ENCODE results near the gene C2CD4D.

Gene C2CD4D

GRCh38 chr1:151833172-151833900 is 6.3 kb downstream of the C2CD4D start:
- Histone ChIP-seq H3K27me3 (replicated peaks; ENCODE audit: insufficient read depth, low read length) (no peaks in the 10 kb centered on the region), H3K4me2 (ENCODE audit: low read depth, low read length) (no peak overlapping the region), H3K79me2 (ENCODE audit: low read length) (no peaks in the 10 kb centered on the region), H3K9me3 (replicated peaks; ENCODE audit: insufficient read depth, low read length) (no peaks in the 10 kb centered on the region), H3F3A (ENCODE audit: insufficient read depth, low read length) (peaks cover 12% of the 10 kb centered on the region), H3K4me1 (ENCODE audit: low read length) (peaks cover 54% of the 10 kb centered on the region), H3K4me3 (ENCODE audit: low read length) (no peak overlapping the region), H3K27ac (ENCODE audit: low read length) (no peak overlapping the region), H3K9ac (ENCODE audit: low read length) (no peak overlapping the region), H3K36me3 (replicated peaks; ENCODE audit: insufficient read depth, low read length) (no peaks in the 10 kb centered on the region), H4K20me1 (ENCODE audit: insufficient read depth, low read length) (no peaks in the 10 kb centered on the region), H3K9me2 (replicated peaks; ENCODE audit: insufficient read depth, low read length) (no peaks in the 10 kb centered on the region), H2AFZ (ENCODE audit: low read length) (no peak overlapping the region)
- no peak for DNase-seq
- TF ChIP-seq EZH2phosphoT487 (IDR thresholded peaks at IDR 0.05; ENCODE audit: low read length), result no peak
- TF ChIP-seq, protein P1, sequence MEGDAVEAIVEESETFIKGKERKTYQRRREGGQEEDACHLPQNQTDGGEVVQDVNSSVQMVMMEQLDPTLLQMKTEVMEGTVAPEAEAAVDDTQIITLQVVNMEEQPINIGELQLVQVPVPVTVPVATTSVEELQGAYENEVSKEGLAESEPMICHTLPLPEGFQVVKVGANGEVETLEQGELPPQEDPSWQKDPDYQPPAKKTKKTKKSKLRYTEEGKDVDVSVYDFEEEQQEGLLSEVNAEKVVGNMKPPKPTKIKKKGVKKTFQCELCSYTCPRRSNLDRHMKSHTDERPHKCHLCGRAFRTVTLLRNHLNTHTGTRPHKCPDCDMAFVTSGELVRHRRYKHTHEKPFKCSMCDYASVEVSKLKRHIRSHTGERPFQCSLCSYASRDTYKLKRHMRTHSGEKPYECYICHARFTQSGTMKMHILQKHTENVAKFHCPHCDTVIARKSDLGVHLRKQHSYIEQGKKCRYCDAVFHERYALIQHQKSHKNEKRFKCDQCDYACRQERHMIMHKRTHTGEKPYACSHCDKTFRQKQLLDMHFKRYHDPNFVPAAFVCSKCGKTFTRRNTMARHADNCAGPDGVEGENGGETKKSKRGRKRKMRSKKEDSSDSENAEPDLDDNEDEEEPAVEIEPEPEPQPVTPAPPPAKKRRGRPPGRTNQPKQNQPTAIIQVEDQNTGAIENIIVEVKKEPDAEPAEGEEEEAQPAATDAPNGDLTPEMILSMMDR (IDR thresholded peaks at IDR 0.05; ENCODE audit: low read length), result no peak
- no peak for TF ChIP-seq EZH2 (optimal IDR thresholded peaks at IDR 0.05; ENCODE audit: low read depth, low read length)

DNA sequence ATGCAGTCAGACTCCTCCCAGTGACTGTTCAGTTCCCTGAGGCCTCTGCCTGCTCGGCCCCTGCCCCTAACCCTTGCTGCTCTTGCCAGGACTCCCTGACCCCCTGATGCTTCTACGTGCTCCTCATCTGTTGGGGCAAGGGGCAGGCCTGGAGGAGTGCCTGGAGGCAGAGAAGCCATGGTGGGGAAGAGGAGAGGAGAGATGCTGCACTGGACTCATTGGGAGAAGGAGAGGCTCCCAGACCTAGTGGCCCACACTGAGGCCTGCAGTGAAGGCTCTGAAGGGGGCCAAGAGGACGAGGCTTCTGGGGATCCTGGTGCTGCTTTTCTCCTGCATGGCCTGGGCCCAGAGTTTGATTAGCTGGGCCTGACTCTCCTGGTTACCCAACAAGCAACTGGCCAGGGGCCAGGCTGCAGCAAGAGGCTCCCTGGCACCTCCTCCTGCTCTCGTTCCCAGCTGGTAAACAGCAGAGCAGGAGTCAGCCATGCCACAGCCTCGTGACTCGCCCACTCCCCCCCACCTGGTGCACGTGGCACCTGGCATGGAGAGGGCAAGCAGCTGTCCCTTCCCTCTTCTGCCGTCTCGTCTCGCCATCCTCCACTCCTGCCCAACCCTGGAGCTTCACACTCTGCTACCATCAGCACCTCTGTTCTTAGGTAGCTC is 7.2 kb downstream of the C2CD4D start:
- Histone ChIP-seq H4K20me1 (ENCODE audit: insufficient read depth, low read length) (no peaks in the 10 kb centered on the region), H3F3A (ENCODE audit: insufficient read depth, low read length) (peaks cover 7% of the 10 kb centered on the region), H3K27me3 (replicated peaks; ENCODE audit: insufficient read depth, low read length) (no peaks in the 10 kb centered on the region), H3K27ac (ENCODE audit: low read length) (no peak overlapping the region), H2AFZ (ENCODE audit: low read length) (no peak overlapping the region), H3K9ac (ENCODE audit: low read length) (no peak overlapping the region), H3K36me3 (replicated peaks; ENCODE audit: insufficient read depth, low read length) (no peaks in the 10 kb centered on the region), H3K79me2 (ENCODE audit: low read length) (no peaks in the 10 kb centered on the region), H3K4me1 (ENCODE audit: low read length) (peaks cover 50% of the 10 kb centered on the region), H3K9me3 (replicated peaks; ENCODE audit: insufficient read depth, low read length) (no peaks in the 10 kb centered on the region), H3K4me3 (ENCODE audit: low read length) (no peak overlapping the region), H3K4me2 (ENCODE audit: low read depth, low read length) (no peak overlapping the region), H3K9me2 (replicated peaks; ENCODE audit: insufficient read depth, low read length) (no peaks in the 10 kb centered on the region)
- no peak for TF ChIP-seq EZH2 (optimal IDR thresholded peaks at IDR 0.05; ENCODE audit: low read depth, low read length)
- no peak for TF ChIP-seq EZH2phosphoT487 (IDR thresholded peaks at IDR 0.05; ENCODE audit: low read length)
- TF ChIP-seq, protein P1 (IDR thresholded peaks at IDR 0.05; ENCODE audit: low read length), result no peak
- no peak for DNase-seq

- no peak for DNase-seq
- no peaks in the 10 kb centered on the region for H3K9me2 ChIP-seq (replicated peaks; ENCODE audit: insufficient read depth, low read length)
- peak within 1 kb of the TSS; percentile 5; the same call in 1 of the 2 replicates for H3K9ac ChIP-seq (ENCODE audit: low read length)
- no peak within 1 kb of the TSS for H3K4me3 ChIP-seq (ENCODE audit: low read length)
- H3K4me1 ChIP-seq (ENCODE audit: low read length), result peaks cover 43% of the 10 kb centered on the region
- H3F3A ChIP-seq (ENCODE audit: insufficient read depth, low read length), result no peaks in the 10 kb centered on the region
- TF ChIP-seq EZH2phosphoT487 (IDR thresholded peaks at IDR 0.05; ENCODE audit: low read length) (no peak), EZH2 (optimal IDR thresholded peaks at IDR 0.05; ENCODE audit: low read depth, low read length) (no peak)
- TF ChIP-seq, protein P1 (IDR thresholded peaks at IDR 0.05; ENCODE audit: low read length), result no peak
- H3K79me2 ChIP-seq (ENCODE audit: low read length), result no peaks in the 10 kb centered on the region
- peak within 1 kb of the TSS; percentile 42 for H3K4me2 ChIP-seq (ENCODE audit: low read depth, low read length)
- H3K36me3 ChIP-seq (replicated peaks; ENCODE audit: insufficient read depth, low read length), result no peaks in the 10 kb centered on the region
- H3K27me3 ChIP-seq (replicated peaks; ENCODE audit: insufficient read depth, low read length), result no peaks in the 10 kb centered on the region
- peak within 1 kb of the TSS; percentile 76 for H2AFZ ChIP-seq (ENCODE audit: low read length)
- H3K9me3 ChIP-seq (replicated peaks; ENCODE audit: insufficient read depth, low read length), result no peaks in the 10 kb centered on the region
- H4K20me1 ChIP-seq (ENCODE audit: insufficient read depth, low read length), result no peaks in the 10 kb centered on the region
- no peak within 1 kb of the TSS; the same call in 1 of the 2 replicates for H3K27ac ChIP-seq (ENCODE audit: low read length)
These were observed 8.0 kb downstream of the C2CD4D start, which contains the start of gene RORC for GRCh38 chr1:151831605-151832004. RORC (minus strand) TSS chr1:151831802; CDS start chr1:151831764, 38 bp downstream.

All from MM.1S (cell line).